SH-SY5Y (cell line): ENCODE results near the gene GTPBP3.

ENCODE experiments used
- GATA2 ChIP-seq: IDR thresholded peaks from 2 replicates; pipeline ENCODE4 v1.6.1; 2011; ENCODE audit warnings: mild to moderate bottlenecking, low read depth, low read length
- GATA3 ChIP-seq: IDR thresholded peaks from 2 replicates; pipeline ENCODE4 v1.6.1; 2011; ENCODE audit warnings: low read depth, mild to moderate bottlenecking, low read length, moderate library complexity

GRCh38 chr19:17324357-17325114, 12.8 kb upstream of the GTPBP3 start:
- no peak for TF ChIP-seq GATA2
- no peak for TF ChIP-seq GATA3
